Measurements from ENCODE around the gene TTR.

GRCh38 chr18:31631526-31631925 lies 39.8 kb downstream of the TTR start:
- TF ChIP-seq POLR2A (IDR thresholded peaks at IDR 0.05; ENCODE audit: low read depth, low read length) (no peak), TAF1 (IDR thresholded peaks at IDR 0.05; ENCODE audit: low read depth, low read length) (no peak), POLR2AphosphoS5 (IDR thresholded peaks at IDR 0.05; ENCODE audit: low read depth, low read length) (no peak), SPI1 (IDR thresholded peaks at IDR 0.05; ENCODE audit: low read depth, low read length) (no peak), PAX5 (IDR thresholded peaks at IDR 0.05; ENCODE audit: insufficient read depth, low read length, severe bottlenecking) (no peak), POU2F2 (IDR thresholded peaks at IDR 0.05; ENCODE audit: low read depth, low read length) (no peak)

Data from GM12891 (cell line).